Mesenchymal stem cell (in vitro differentiated cells and primary cell): ENCODE results near the gene TMEM38A.

Experiments
- DNase-seq: peaks from one replicate; pipeline ENCODE4 v3.0.0-alpha.2; 2013
- H2AFZ ChIP-seq: one replicate; pipeline ENCODE4 v1.6.1; 2013; ENCODE audit warnings: low read depth, mild to moderate bottlenecking, control low read depth, inconsistent platforms, low read length, moderate library complexity
- H2AK5ac ChIP-seq: 2 replicates; pipeline ENCODE4 v1.6.1; 2013; ENCODE audit warnings: low read length, moderate library complexity, mild to moderate bottlenecking, inconsistent platforms; ENCODE audit not compliant: severe bottlenecking
- H2BK120ac ChIP-seq: one replicate; pipeline ENCODE4 v1.6.1; 2013; ENCODE audit warnings: low read depth, mild to moderate bottlenecking, inconsistent platforms, low read length, moderate library complexity
- H2BK12ac ChIP-seq, 2 experiments: one replicate each; pipeline ENCODE4 v1.6.1; 2013; ENCODE audit warnings: inconsistent platforms in 2 of 2, low read length in 2 of 2, mild to moderate bottlenecking in 2 of 2, moderate library complexity in 2 of 2, control low read depth in 1 of 2
- H2BK15ac ChIP-seq: one replicate; pipeline ENCODE4 v1.6.1; 2013; ENCODE audit warnings: mild to moderate bottlenecking, low read depth, inconsistent platforms; ENCODE audit not compliant: poor library complexity, severe bottlenecking
- H2BK5ac ChIP-seq: 2 replicates; pipeline ENCODE4 v1.6.1; 2013; ENCODE audit warnings: low read depth, mild to moderate bottlenecking, low read length, control low read depth, inconsistent platforms; ENCODE audit not compliant: poor library complexity, severe bottlenecking
- H3K14ac ChIP-seq, 2 experiments: one replicate each; pipeline ENCODE4 v1.6.1; 2013; ENCODE audit warnings: inconsistent platforms in 2 of 2, low read length in 2 of 2, control low read depth in 1 of 2, mild to moderate bottlenecking in 1 of 2, moderate library complexity in 1 of 2
- H3K18ac ChIP-seq, 2 experiments: one replicate each; pipeline ENCODE4 v1.6.1; 2013; ENCODE audit warnings: inconsistent platforms in 2 of 2, low read length in 2 of 2, control low read depth in 1 of 2, low read depth in 1 of 2, mild to moderate bottlenecking in 1 of 2
- H3K23ac ChIP-seq, 2 experiments: one replicate each; pipeline ENCODE4 v1.6.1; 2013; ENCODE audit warnings: inconsistent platforms in 2 of 2, low read length in 2 of 2, mild to moderate bottlenecking in 2 of 2, moderate library complexity in 2 of 2, control low read depth in 1 of 2
- H3K27ac ChIP-seq: 2 replicates; pipeline ENCODE4 v1.5.1; 2013; ENCODE audit warnings: mild to moderate bottlenecking, moderate library complexity, low read length, control low read depth, inconsistent platforms; ENCODE audit not compliant: poor library complexity, severe bottlenecking
- H3K27me3 ChIP-seq, 2 experiments: 2 replicates each; pipeline versions ENCODE4 v1.6.1 to v1.7.0; 2013; ENCODE audit warnings: low read length in 2 of 2, mild to moderate bottlenecking in 2 of 2, moderate library complexity in 2 of 2, control low read depth in 1 of 2, inconsistent platforms in 1 of 2; ENCODE audit not compliant: control insufficient read depth in 1 of 2, insufficient read depth in 1 of 2
- H3K36me3 ChIP-seq, 2 experiments: 2 replicates each; pipeline versions ENCODE4 v1.6.1 to v1.7.0; 2013; ENCODE audit warnings: low read length in 2 of 2, control low read depth in 1 of 2, inconsistent platforms in 1 of 2, low read depth in 1 of 2, mild to moderate bottlenecking in 1 of 2; ENCODE audit not compliant: insufficient read depth in 2 of 2, control insufficient read depth in 1 of 2
- H3K4ac ChIP-seq, 2 experiments: one replicate each; pipeline ENCODE4 v1.6.1; 2013; ENCODE audit warnings: inconsistent platforms in 2 of 2, low read length in 2 of 2, mild to moderate bottlenecking in 2 of 2, moderate library complexity in 2 of 2, control low read depth in 1 of 2, low read depth in 1 of 2
- H3K4me1 ChIP-seq: 2 replicates; pipeline ENCODE4 v1.6.1; 2013; ENCODE audit warnings: low read depth, low read length, control low read depth; ENCODE audit not compliant: control insufficient read depth, insufficient read depth
- H3K4me2 ChIP-seq: 2 replicates; pipeline ENCODE4 v1.6.1; 2013; ENCODE audit warnings: low read length, mild to moderate bottlenecking, inconsistent platforms; ENCODE audit not compliant: poor library complexity, severe bottlenecking
- H3K4me3 ChIP-seq, 2 experiments: 2 replicates each; pipeline versions ENCODE4 v1.5.1 to v1.7.0; 2013; ENCODE audit warnings: low read length in 2 of 2, mild to moderate bottlenecking in 2 of 2, control low read depth in 1 of 2, low read depth in 1 of 2; ENCODE audit not compliant: insufficient read depth in 1 of 2
- H3K79me1 ChIP-seq: replicated peaks from 2 replicates; pipeline ENCODE4 v1.6.1; 2013; ENCODE audit warnings: mild to moderate bottlenecking, control low read depth, low read length, inconsistent platforms; ENCODE audit not compliant: poor library complexity, severe bottlenecking
- H3K9ac ChIP-seq: 2 replicates; pipeline ENCODE4 v1.7.0; 2013; ENCODE audit warnings: mild to moderate bottlenecking, low read length, moderate library complexity
- H3K9me3 ChIP-seq: 2 replicates; pipeline ENCODE4 v1.7.0; 2013; ENCODE audit warnings: mild to moderate bottlenecking, low read length; ENCODE audit not compliant: control insufficient read depth
- H4K8ac ChIP-seq: one replicate; pipeline ENCODE4 v1.6.1; 2013; ENCODE audit warnings: inconsistent platforms, mild to moderate bottlenecking, low read length, moderate library complexity
- H4K91ac ChIP-seq: one replicate; pipeline ENCODE4 v1.6.1; 2013; ENCODE audit warnings: mild to moderate bottlenecking, low read length, inconsistent platforms
- WGBS: methylation state at CpG from one replicate; pipeline ENCODE4 v1.1.7; 2013; ENCODE audit warnings: mixed read lengths; 5-methylcytosine and 5-hydroxymethylcytosine counted together

Gene TMEM38A

GRCh38 chr19:16652854-16653253 lies 8.1 kb upstream of the TMEM38A start:
- Histone ChIP-seq H3K4me1 (peaks cover 5% of the 10 kb centered on the region), H3K27ac (no peak overlapping the region), H3K4me2 (no peak overlapping the region), H3K36me3 (peaks cover 75 to 83% of the 10 kb centered on the region in 2 experiments), H2BK12ac (no peak overlapping the region), H3K14ac (no peak overlapping the region), H2BK15ac (no peak overlapping the region), H3K9ac (no peak overlapping the region), H2AFZ (no peak overlapping the region), H3K27me3 (no peaks in the 10 kb centered on the region), H2BK5ac (no peak overlapping the region), H3K18ac (no peak overlapping the region), H4K91ac (no peak overlapping the region), H3K4ac (no peak overlapping the region), H4K8ac (no peak overlapping the region), H3K4me3 (no peak overlapping the region), H3K23ac (no peak overlapping the region), H3K79me1 (peaks cover 57% of the 10 kb centered on the region), H2BK120ac (no peak overlapping the region), H3K9me3 (no peaks in the 10 kb centered on the region), H2AK5ac (no peak overlapping the region)
- WGBS = 87% methylated on average over 6 of the region's 7 CpGs
- no peak for DNase-seq

DNA sequence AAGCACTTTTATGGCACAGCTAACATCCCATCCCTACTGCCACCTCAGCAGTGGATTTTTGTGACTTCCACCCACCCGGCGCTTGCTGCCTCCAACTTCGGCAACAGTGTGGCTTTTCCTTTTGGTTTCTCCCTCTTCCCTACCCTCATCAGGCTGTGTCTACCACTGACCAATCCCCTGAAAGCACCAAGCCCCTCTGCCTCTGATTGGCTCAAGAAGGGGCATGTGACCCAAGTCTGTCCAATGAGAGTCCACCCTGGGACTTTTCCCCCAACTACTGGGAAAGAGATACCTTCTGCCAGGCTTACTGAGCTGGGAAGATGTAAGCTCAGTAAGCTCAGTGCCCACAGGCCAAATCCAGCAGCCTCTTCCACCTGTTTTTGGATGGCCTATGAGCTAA lies 6.8 kb upstream of the TMEM38A start:
- peaks cover 12% of the 10 kb centered on the region for H3K4me1 ChIP-seq
- no peak overlapping the region for H3K9ac ChIP-seq
- H4K8ac ChIP-seq = no peak overlapping the region
- no peaks in the 10 kb centered on the region for H3K9me3 ChIP-seq
- 98% methylated on average over 3 of the region's 3 CpGs for WGBS
- no peak overlapping the region for H3K27ac ChIP-seq
- no peak overlapping the region for H2BK12ac ChIP-seq
- H2AFZ ChIP-seq = no peak overlapping the region
- no peak overlapping the region for H4K91ac ChIP-seq
- no peak overlapping the region for H3K4me3 ChIP-seq
- no peak overlapping the region for H3K18ac ChIP-seq
- H3K4me2 ChIP-seq = no peak overlapping the region
- peak; percentile 28 for DNase-seq
- H3K79me1 ChIP-seq = peaks cover 53% of the 10 kb centered on the region
- H2BK120ac ChIP-seq = no peak overlapping the region
- peaks cover 73 to 82% of the 10 kb centered on the region in 2 experiments for H3K36me3 ChIP-seq
- H2BK15ac ChIP-seq = no peak overlapping the region
- H2AK5ac ChIP-seq = no peak overlapping the region
- no peak overlapping the region for H3K14ac ChIP-seq
- H3K27me3 ChIP-seq = no peaks in the 10 kb centered on the region
- H3K4ac ChIP-seq = no peak overlapping the region
- no peak overlapping the region for H2BK5ac ChIP-seq
- H3K23ac ChIP-seq = no peak overlapping the region

DNA sequence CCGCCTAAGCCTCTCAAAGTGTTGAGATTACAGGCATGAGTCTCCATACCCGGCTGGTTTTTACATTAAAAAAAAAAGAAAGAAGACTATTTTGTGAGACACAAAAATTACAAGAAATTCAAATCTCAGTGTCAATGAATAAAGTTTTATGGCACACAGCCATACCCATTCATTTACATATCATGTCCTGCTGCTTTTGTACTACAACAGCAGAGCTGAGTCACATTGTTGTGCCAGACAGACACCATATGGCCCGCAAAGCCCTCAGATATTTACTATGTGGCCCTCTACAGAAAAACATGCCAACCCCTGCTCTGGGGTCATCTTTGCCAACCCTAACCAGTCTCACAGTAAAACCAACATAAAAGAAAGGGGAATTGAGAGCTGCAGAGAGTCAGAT lies 6.3 kb upstream of the TMEM38A start:
- Histone ChIP-seq H3K4me1 (peaks cover 14% of the 10 kb centered on the region), H3K4ac (no peak overlapping the region), H3K14ac (no peak overlapping the region), H2AK5ac (no peak overlapping the region), H3K27ac (no peak overlapping the region), H3K4me3 (no peak overlapping the region), H2BK15ac (no peak overlapping the region), H2BK120ac (no peak overlapping the region), H2BK5ac (no peak overlapping the region), H3K9me3 (no peaks in the 10 kb centered on the region), H4K8ac (no peak overlapping the region), H4K91ac (no peak overlapping the region), H3K23ac (no peak overlapping the region), H3K79me1 (peaks cover 53% of the 10 kb centered on the region), H2AFZ (no peak overlapping the region), H3K36me3 (peaks cover 71 to 82% of the 10 kb centered on the region in 2 experiments), H3K27me3 (no peaks in the 10 kb centered on the region), H3K18ac (no peak overlapping the region), H3K4me2 (no peak overlapping the region), H3K9ac (no peak overlapping the region), H2BK12ac (no peak overlapping the region)
- WGBS = 100% methylated on average over 2 of the region's 3 CpGs
- no peak for DNase-seq

DNA sequence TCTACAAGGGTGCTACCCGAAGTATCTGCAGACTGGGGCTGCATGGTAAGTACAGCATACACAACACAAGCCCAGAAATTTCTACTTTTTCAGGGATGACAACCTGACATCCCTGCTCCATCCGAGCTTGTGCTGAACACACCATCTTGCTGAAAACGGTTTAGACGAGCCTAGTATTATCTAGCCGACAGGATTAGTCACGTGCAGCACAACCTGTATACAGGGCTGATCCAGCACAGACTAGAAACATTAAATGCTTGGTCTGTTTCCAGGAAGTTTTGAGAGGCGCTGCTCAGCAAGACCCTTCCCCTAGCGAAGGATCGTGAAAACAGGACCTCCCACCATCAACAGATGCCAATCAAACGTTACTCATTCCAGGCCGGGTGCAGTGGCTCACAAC lies 5.2 kb upstream of the TMEM38A start:
- Histone ChIP-seq H3K4me2 (no peak overlapping the region), H3K27ac (no peak overlapping the region), H2BK12ac (no peak overlapping the region), H2AFZ (no peak overlapping the region), H3K23ac (no peak overlapping the region), H3K9me3 (no peaks in the 10 kb centered on the region), H4K8ac (no peak overlapping the region), H3K79me1 (peaks cover 53% of the 10 kb centered on the region), H3K9ac (no peak overlapping the region), H4K91ac (no peak overlapping the region), H2AK5ac (no peak overlapping the region), H2BK120ac (no peak overlapping the region), H3K27me3 (no peaks in the 10 kb centered on the region), H3K18ac (no peak overlapping the region), H3K4ac (no peak overlapping the region), H3K14ac (no peak overlapping the region), H2BK5ac (no peak overlapping the region), H2BK15ac (no peak overlapping the region), H3K4me3 (no peak overlapping the region), H3K36me3 (peaks cover 69 to 80% of the 10 kb centered on the region in 2 experiments), H3K4me1 (peaks cover 19% of the 10 kb centered on the region)
- WGBS = 89% methylated on average over 11 of the region's 11 CpGs
- DNase-seq = no peak
